Breast epithelium (tissue), 3 donors: Measurements from ENCODE around the gene EFHD1.

Source experiments
- CTCF ChIP-seq, 3 donors: fragments of 450-650 bp; IDR thresholded peaks; one replicate each; pipeline ENCODE4 v1.5.1; 2016 to 2017; ENCODE audit warnings: antibody characterized with exemption in 3 of 3, mild to moderate bottlenecking in 3 of 3, moderate library complexity in 3 of 3
- POLR2A ChIP-seq: fragments of 450-650 bp; IDR thresholded peaks from one replicate; pipeline ENCODE4 v1.6.1; 2016; ENCODE audit warnings: antibody characterized with exemption, mild to moderate bottlenecking, moderate library complexity
- POLR2AphosphoS5 ChIP-seq, 3 donors: sonication (generic); formaldehyde crosslinking; IDR thresholded peaks; one replicate each; pipeline ENCODE4 v1.6.1; 2017; ENCODE audit warnings: antibody characterized with exemption in 3 of 3

GRCh38 chr2:232646726-232647125, 13.3 kb downstream of the EFHD1 start:
- TF ChIP-seq POLR2A (no peak), CTCF (IDR thresholded peaks at IDR 0.05) (no peak), POLR2AphosphoS5 (IDR thresholded peaks at IDR 0.05) (no peak)
